SH-SY5Y (cell line): ENCODE results near the gene TAF4.

Source experiments
- GATA2 ChIP-seq: IDR thresholded peaks from 2 replicates; pipeline ENCODE4 v1.6.1; 2011; ENCODE audit warnings: mild to moderate bottlenecking, low read depth, low read length
- GATA3 ChIP-seq: IDR thresholded peaks from 2 replicates; pipeline ENCODE4 v1.6.1; 2011; ENCODE audit warnings: low read depth, mild to moderate bottlenecking, low read length, moderate library complexity

DNA sequence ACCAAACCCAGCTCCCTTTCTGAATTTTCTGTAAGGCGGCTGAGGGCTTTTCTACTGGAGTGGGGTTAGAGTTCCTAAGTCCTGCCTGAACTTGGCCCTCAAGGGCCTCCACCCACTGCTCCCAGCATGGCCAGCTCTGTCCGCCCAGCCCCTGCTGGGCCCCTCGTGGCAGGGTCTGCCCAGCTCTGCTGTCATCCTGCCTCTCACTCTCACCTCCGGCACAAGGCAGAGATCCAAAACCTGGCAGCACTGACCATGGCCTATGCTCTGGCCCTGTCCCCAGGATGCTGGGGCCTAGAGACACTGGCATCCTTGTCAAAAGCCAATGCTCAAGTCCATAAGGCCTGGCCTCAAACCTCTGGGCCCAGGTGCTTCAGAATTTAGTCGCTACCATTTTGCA lies 61.1 kb downstream of the TAF4 start:
- no peak for TF ChIP-seq GATA2
- no peak for TF ChIP-seq GATA3
